ENCODE data around the gene LIX1L. TPM values are rescaled to one million over a fixed set of nuclear protein-coding genes. Genes with fewer than 3 reads are reported as not detected.

Gene LIX1L
- total and polyA plus RNA-seq, 2 of the 4 experiments (the other 2 are of a cell fraction) = 14.7 to 28.8 TPM

GRCh38 chr1:145977016-145977415 is 19.2 kb upstream of the LIX1L start:
- no peak overlapping the region for H3K4me3 ChIP-seq (ENCODE audit: insufficient read depth, low read depth, low read length)
- CTCF ChIA-PET = interaction anchor here (0.6 to 3.4 kb wide), 8 partner anchors 8 to 132 kb away, joined by 3 to 29 read pairs (median 3); partner anchors contain the start of genes ANKRD34A and POLR3GL
- peaks cover 0 to 12% of the 10 kb centered on the region in 2 experiments; a peak in 3 of 4 replicates for H3K79me1 ChIP-seq (ENCODE audit: low read depth in 1 of 2, low read length in 2 of 2)
- peak overlapping the region; percentile 34; the same call in 1 of the 2 replicates for H2AK5ac ChIP-seq (ENCODE audit: low read depth, low read length)
- no peak overlapping the region for H2BK120ac ChIP-seq (ENCODE audit: low read depth, low read length)
- no peaks in the 10 kb centered on the region for H4K20me1 ChIP-seq (ENCODE audit: insufficient read depth, low read length)
- no peak overlapping the region; the same call in 1 of the 2 replicates for H3K4ac ChIP-seq (ENCODE audit: low read depth, low read length)
- H4K8ac ChIP-seq (ENCODE audit: low read depth in 2 of 2, low read length in 2 of 2) = no peak overlapping the region
- WGBS, 2 experiments (ENCODE audit: extremely low coverage in 2 of 2, insufficient read length in 1 of 2) = 74% methylated on average over 3 of the region's 5 CpGs; no CpG with 5 or more reads in 1 of the 2 experiments
- no peak overlapping the region for H3K23ac ChIP-seq (ENCODE audit: low read depth, low read length)
- BruUV-seq (replicated peaks) = no TSS peak
- H3K14ac ChIP-seq (replicated peaks; ENCODE audit: low read depth, low read length) = no peak overlapping the region
- no peak for DNase-seq
- POLR2A ChIA-PET (ENCODE audit: unreplicated experiment) = no interaction called here
- no peak overlapping the region for H2BK5ac ChIP-seq (ENCODE audit: low read depth, low read length, poor library complexity, severe bottlenecking)
- H3K36me3 ChIP-seq (ENCODE audit: control insufficient read depth, insufficient read depth, low read length) = no peaks in the 10 kb centered on the region
- H2AK9ac ChIP-seq (replicated peaks; ENCODE audit: low read depth, low read length, poor library complexity) = no peak overlapping the region
- dilution Hi-C loops (cut with HindIII; ENCODE audit: low sequenced_read_pairs, unreplicated experiment) (no loop called here), intact Hi-C loops (cut with micrococcal nuclease) (loop anchor here (1.0 kb wide), 3 partner anchors 13 to 36 kb away; partner anchors contain the start of genes ANKRD34A and POLR3GL), in situ Hi-C loops (cut with MboI; ENCODE audit: low sequenced_read_pairs) (no loop called here)
- ATAC-seq (ENCODE audit: low read depth) = no peak
- H2AFZ ChIP-seq (replicated peaks; ENCODE audit: low read length, poor library complexity) = no peak overlapping the region
- no peaks in the 10 kb centered on the region for H3K9me3 ChIP-seq (ENCODE audit: control insufficient read depth, insufficient read depth, low read length)
- no peak overlapping the region for H3K9ac ChIP-seq (ENCODE audit: low read depth, low read length)
- H2BK20ac ChIP-seq (ENCODE audit: low read depth, low read length) = no peak overlapping the region
- H3K4me2 ChIP-seq (ENCODE audit: low read depth, low read length) = no peak overlapping the region
- peaks cover 14% of the 10 kb centered on the region for H3K4me1 ChIP-seq (ENCODE audit: control insufficient read depth, insufficient read depth, low read length)
- H4K5ac ChIP-seq (ENCODE audit: low read depth, low read length) = no peak overlapping the region
- no peaks in the 10 kb centered on the region for H3K27me3 ChIP-seq (ENCODE audit: control insufficient read depth, insufficient read depth, low read length)
- H3K9me1 ChIP-seq (ENCODE audit: insufficient read depth, low read length) = peaks cover 10% of the 10 kb centered on the region
- H3K56ac ChIP-seq (ENCODE audit: extremely low read depth, insufficient read depth, low read length) = no peak overlapping the region
- H3K27ac ChIP-seq (ENCODE audit: insufficient read depth, low read length) = no peak overlapping the region
- no peak overlapping the region for H4K91ac ChIP-seq (ENCODE audit: insufficient read depth, low read depth, low read length)
- no peak overlapping the region for H2BK15ac ChIP-seq (ENCODE audit: low read depth, low read length)
- no peak overlapping the region for H3K18ac ChIP-seq (ENCODE audit: low read depth, low read length)
- no peak for TF ChIP-seq MAFK (IDR thresholded peaks at IDR 0.05; ENCODE audit: low read depth, low read length)
- TF ChIP-seq ELK1 (IDR thresholded peaks at IDR 0.05; ENCODE audit: borderline replicate concordance, low read depth, low read length) = no peak
- TF ChIP-seq CEBPB (IDR thresholded peaks at IDR 0.05; ENCODE audit: low read depth, low read length) = no peak
- TF ChIP-seq MAZ (IDR thresholded peaks at IDR 0.05; ENCODE audit: borderline replicate concordance, low read depth, low read length) = no peak
- TF ChIP-seq SMC3 (IDR thresholded peaks at IDR 0.05; ENCODE audit: low read depth, low read length) = no peak
- no peak for TF ChIP-seq MXI1 (IDR thresholded peaks at IDR 0.05; ENCODE audit: borderline replicate concordance, low read depth, low read length)
- TF ChIP-seq, protein P1, sequence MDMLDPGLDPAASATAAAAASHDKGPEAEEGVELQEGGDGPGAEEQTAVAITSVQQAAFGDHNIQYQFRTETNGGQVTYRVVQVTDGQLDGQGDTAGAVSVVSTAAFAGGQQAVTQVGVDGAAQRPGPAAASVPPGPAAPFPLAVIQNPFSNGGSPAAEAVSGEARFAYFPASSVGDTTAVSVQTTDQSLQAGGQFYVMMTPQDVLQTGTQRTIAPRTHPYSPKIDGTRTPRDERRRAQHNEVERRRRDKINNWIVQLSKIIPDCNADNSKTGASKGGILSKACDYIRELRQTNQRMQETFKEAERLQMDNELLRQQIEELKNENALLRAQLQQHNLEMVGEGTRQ (IDR thresholded peaks at IDR 0.05; ENCODE audit: low read depth, low read length) = no peak
- no peak for TF ChIP-seq CTCF (conservative IDR thresholded peaks at IDR 0.05; ENCODE audit: low read depth, low read length)
- no peak for TF ChIP-seq BHLHE40 (IDR thresholded peaks at IDR 0.05; ENCODE audit: low read depth, low read length)
- TF ChIP-seq NFE2L2 (IDR thresholded peaks at IDR 0.05; ENCODE audit: low read depth, low read length) = no peak
- TF ChIP-seq RCOR1 (IDR thresholded peaks at IDR 0.05; ENCODE audit: insufficient replicate concordance, low read length) = no peak
- no peak for TF ChIP-seq RFX5 (IDR thresholded peaks at IDR 0.05; ENCODE audit: low read depth, low read length)
- no peak for TF ChIP-seq CHD1 (IDR thresholded peaks at IDR 0.05; ENCODE audit: low read depth, low read length)
- TF ChIP-seq FOS (IDR thresholded peaks at IDR 0.05; ENCODE audit: low read depth, low read length) = no peak
- TF ChIP-seq RAD21 (IDR thresholded peaks at IDR 0.05; ENCODE audit: low read length) = no peak
- TF ChIP-seq POLR2A (IDR thresholded peaks at IDR 0.05; ENCODE audit: low read depth, low read length) = no peak

Data from IMR-90 (cell line).